ENCODE results near the gene C7orf57. TPM values are rescaled to one million over a fixed set of nuclear protein-coding genes. Genes with fewer than 3 reads are reported as not detected.
"Not testable (repeated sequence)": the region's sequence is repeated elsewhere in the genome, so short reads cannot be mapped to it uniquely, and the experiment has no call there.

The C7orf57 gene
- total RNA-seq, 1 experiment from 2014 or later, result 0.62 TPM

DNA sequence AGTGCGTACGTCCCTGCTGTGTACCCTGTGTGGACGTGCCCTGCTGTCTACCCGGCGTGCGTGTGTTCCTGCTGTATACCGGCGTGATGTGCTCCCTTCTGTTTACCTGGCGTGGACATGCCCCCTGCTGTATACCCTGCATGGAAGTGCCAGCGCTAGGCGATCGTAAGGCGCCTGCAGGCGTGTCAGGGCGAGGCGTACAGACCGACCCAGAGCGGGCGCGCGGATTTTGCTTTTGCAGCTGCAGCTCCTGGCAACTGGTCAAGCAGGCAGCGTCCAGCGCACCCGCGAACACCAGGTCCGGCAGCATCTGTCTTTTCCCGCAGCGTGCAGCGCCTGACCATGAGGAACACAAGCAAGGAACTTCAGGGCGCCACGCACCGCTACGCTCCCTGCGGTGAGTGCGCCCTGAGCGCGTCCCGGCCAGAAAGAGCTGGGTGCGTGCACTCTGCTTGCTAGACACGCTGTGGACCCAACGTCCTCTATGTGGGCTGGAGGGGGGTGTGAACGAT, 680 bp downstream of the C7orf57 start:
- peak; percentile 26 for DNase-seq (ENCODE audit: low read depth)

DNA sequence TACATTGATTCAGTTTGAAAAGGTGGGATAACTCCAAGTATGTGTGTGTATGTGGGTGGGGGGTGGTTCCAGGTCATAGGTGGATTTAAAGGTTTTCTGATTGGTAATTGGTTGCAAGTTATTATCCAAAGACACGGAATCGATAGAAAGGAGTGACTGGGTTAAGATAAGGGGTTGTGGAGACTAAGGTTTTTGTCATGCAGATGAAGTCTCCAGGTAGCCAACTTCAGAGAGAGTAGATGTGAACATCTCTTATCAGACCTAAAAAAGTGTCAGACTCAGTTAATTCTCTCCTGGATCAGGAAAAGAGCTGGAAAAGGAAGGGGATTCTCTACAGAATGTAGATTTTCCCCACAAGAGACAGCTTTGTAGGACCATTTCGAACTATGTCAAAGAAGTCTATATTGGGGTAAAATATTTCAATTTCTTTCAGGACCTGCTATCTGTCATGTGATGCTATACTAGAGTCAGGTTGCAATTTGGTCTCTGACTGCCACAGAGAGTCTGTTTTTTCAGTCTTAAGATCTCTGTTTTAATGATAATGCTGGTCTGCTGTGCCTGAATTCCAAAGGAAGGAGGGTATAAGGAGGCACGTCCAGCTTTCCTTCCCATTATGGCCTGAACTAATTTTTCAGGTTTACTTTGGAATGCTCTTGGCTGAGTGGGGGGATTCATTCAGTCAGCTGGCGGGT, 3.6 kb downstream of the C7orf57 start:
- DNase-seq (ENCODE audit: low read depth), result no peak

GRCh38 chr7:48040944-48041652, 5.8 kb downstream of the C7orf57 start:
- DNase-seq (ENCODE audit: low read depth), result peak; percentile 71

- DNase-seq (ENCODE audit: low read depth), result peak; percentile 81
Measured at GRCh38 chr7:48041653-48041970, 6.3 kb downstream of the C7orf57 start.

DNA sequence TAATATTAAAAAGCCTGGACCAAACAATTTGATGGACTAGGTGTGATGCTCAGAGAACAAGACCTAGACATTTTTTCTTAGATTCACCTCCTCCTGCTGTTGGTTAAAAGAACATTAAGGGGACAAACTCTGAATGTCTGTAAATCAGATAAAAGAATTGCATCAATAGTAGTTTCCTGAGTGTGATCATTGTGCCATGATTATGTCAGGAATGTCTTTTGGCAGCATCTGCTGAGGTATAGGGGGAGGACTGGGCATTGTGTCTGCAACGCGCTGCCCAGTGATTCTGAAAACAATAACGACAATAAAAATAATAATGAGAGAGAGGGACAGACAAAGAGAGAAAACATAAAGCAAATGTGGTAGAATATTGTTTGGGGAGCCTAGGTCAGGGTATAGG, 6.9 kb downstream of the C7orf57 start:
- peak; percentile 56 for DNase-seq (ENCODE audit: low read depth)

- no peak for DNase-seq (ENCODE audit: low read depth)
Measured at GRCh38 chr7:48042636-48043035, 7.3 kb downstream of the C7orf57 start.

- no peak for DNase-seq (ENCODE audit: low read depth)
Measured at GRCh38 chr7:48045195-48045765, 9.9 kb downstream of the C7orf57 start.

- DNase-seq (ENCODE audit: low read depth), result no peak
Measured at GRCh38 chr7:48046458-48046857, 11.1 kb downstream of the C7orf57 start.

DNA sequence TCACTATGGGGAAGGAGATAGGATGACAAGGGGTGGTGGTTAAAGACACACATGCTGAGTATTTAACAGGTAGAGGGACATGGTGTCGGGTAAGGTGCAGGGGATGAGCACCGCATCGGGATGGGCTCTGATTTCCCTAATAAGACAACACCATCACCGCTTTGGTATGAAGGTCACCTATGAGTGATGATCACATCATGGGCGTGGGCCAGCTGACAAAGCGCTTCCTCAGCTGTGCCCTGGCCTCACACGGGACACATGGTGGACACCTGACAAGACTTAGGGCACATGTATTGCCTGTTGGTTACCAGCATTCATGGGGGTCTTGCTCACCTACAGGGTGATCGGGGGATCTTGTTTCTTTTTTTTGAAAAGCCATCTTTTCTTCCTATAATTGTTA, 12.8 kb downstream of the C7orf57 start:
- no peak for DNase-seq (ENCODE audit: low read depth)

- DNase-seq (ENCODE audit: low read depth), result no peak
Measured at GRCh38 chr7:48049850-48050249, 14.5 kb downstream of the C7orf57 start.

GRCh38 chr7:48052748-48053147, 17.4 kb downstream of the C7orf57 start:
- DNase-seq (ENCODE audit: low read depth), result peak; percentile 89

- no peak for DNase-seq (ENCODE audit: low read depth)
Measured at GRCh38 chr7:48053736-48054135, 18.4 kb downstream of the C7orf57 start.

- no peak for DNase-seq (ENCODE audit: low read depth)
Measured at GRCh38 chr7:48058990-48059389, 23.6 kb downstream of the C7orf57 start.

DNA sequence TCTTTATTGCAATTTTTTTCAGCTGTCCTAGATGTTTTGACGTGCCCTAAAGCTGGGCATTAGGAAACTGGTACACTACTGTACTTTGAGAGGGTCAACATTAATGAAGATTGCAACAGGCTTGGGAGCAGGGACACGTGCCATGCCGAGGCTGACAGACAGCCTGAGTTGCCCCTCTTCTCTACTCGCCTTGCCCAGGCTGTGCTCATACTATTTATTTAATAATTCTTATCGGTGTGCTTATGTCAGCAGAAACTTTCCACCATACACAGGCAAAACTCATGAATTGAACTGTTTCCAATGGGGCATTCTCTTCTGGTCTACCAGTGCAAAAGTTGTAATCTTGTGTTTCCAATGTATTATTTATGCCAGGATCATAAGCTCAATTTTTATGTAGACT, 24.4 kb downstream of the C7orf57 start:
- DNase-seq (ENCODE audit: low read depth), result no peak

GRCh38 chr7:48063985-48064384, 28.6 kb downstream of the C7orf57 start:
- DNase-seq (ENCODE audit: low read depth), result no peak

- DNase-seq (ENCODE audit: low read depth), result peak; percentile 51
Measured at GRCh38 chr7:48067475-48067874, 32.1 kb downstream of the C7orf57 start.

- DNase-seq (ENCODE audit: low read depth), result peak; percentile 82
Measured at GRCh38 chr7:48074204-48074654, 38.9 kb downstream of the C7orf57 start.

DNA sequence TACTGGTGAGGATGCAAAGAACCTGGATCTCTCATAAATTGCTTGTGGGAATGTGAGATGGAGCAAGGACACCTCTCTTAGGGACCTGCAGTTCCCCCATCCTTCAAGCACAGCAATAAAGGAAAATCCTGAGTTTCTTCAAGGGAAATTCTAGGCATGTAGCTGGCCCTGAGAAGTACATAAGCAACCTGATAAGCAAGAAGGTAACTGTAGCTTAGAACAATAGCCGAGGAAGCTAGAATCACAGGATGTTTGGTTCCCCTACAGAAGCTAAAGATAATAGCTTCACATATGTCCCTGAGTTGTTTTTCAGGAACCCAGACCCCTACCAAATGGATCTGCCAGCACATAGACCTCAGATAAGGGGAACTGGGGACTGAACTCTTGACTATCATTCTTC, 42.1 kb downstream of the C7orf57 start:
- no peak for DNase-seq (ENCODE audit: low read depth)

DNA sequence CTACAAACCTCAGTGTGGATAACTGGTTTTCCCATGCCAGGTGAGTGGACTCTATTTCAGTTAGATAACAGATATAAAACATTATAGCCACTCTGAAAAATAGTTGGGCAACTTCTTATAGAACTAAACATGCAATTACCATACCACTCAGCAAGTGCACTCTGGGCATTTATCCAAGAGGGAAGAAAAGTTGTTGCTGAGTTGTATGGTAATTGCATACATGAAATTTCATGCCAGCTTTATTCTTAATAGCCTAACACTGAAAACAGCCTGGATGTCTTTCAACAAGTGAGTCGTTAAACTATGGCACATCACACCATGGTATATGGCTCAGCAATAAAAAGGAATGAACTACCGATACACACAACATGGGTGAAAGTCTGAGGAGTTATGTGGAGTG, 43.1 kb downstream of the C7orf57 start:
- DNase-seq (ENCODE audit: low read depth), result no peak

DNA sequence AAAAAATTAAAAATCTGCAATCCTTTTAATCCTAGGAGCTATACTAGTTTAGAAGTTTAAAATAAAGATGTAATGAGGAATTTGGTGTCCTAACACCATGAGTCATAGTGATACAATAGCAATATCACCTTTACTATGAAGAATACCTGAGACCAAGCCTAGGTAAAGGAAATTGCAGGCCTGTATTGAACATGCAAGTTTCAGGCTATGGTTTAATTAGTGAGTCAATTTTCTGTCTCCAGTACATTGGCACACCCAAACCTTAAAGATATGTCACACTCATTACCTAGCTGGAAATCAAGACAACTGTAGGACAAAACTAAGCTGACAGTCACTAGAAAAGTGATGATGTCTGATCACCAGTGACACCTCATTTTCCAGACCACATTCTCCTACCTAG, 47.0 kb downstream of the C7orf57 start:
- not testable (repeated sequence) for DNase-seq (ENCODE audit: low read depth)

DNA sequence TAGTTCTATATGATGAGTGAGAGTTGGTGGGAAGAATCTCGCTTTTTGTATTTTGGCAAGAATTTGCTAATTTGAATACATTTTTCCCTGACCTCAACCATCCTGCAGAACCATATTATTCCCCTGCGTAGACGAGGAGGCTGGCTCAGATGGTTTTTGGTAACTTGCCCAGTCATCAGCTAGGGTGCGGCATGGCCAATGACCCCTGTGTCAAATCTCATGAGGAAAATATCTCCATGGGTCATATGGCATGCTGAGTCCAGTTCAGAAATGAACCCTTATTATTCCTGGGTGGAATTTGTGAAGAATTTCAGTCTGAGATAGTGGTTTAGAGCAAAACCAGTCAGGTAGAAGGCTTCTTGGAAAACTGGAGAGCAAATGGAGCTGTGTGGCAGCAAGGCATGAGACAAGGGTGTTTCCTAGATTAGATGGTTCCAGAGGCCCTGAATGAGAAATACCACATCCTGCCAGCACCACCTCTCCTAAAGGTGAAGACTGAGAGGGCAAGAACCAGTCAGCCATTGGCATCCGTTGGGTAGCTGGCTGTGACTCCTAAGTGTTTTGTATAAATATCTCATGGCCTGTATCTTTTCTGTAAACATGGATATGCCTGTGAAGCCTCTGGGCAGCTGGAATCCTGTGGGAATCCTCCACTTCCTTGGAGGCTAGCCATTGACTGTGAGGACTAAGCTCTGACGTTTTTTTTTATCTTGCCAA, 47.9 kb downstream of the C7orf57 start:
- peak; percentile 95 for DNase-seq (ENCODE audit: low read depth)

- DNase-seq (ENCODE audit: low read depth), result peak; percentile 99
Measured at GRCh38 chr7:48084727-48085432, 49.5 kb downstream of the C7orf57 start.
